Urinary bladder (tissue), 4 donors: Measurements from ENCODE around the gene CORO1C. TPM values are rescaled to one million over a fixed set of nuclear protein-coding genes. Genes with fewer than 3 reads are reported as not detected.
"Not testable (repeated sequence)": the region's sequence is repeated elsewhere in the genome, so short reads cannot be mapped to it uniquely, and the experiment has no call there.

Experiments used
- DNase-seq: peaks from one replicate; pipeline ENCODE4 v3.0.0-alpha.2; 2015; ENCODE audit errors: extremely low spot score
- H3K27ac ChIP-seq: one replicate; pipeline ENCODE4 v1.5.1; 2013; ENCODE audit warnings: low read depth, mild to moderate bottlenecking, moderate library complexity
- H3K36me3 ChIP-seq: one replicate; pipeline ENCODE4 v1.6.1; 2013; ENCODE audit warnings: mild to moderate bottlenecking, moderate library complexity; ENCODE audit not compliant: insufficient read depth
- H3K4me1 ChIP-seq: one replicate; pipeline ENCODE4 v1.6.1; 2013; ENCODE audit warnings: mild to moderate bottlenecking, moderate library complexity; ENCODE audit not compliant: insufficient read depth
- H3K4me3 ChIP-seq: one replicate; pipeline ENCODE4 v1.5.1; 2013; ENCODE audit warnings: low read depth, low read length
- WGBS: extraction: QIAGEN DNeasy Blood & Tissue Kit; methylation state at CpG from one replicate; pipeline ENCODE4 v1.1.7; 2013; 5-methylcytosine and 5-hydroxymethylcytosine counted together
- polyA plus RNA-seq: library from polyadenylated mRNA; stranded (reverse); fragments of 200-250 nt; gene quantifications from one replicate; pipeline ENCODE4 v1.2.3, GENCODE V29; 2013
- total RNA-seq: library from RNA; depleted of rRNA; stranded (reverse); fragments of >200 nt; gene quantifications from one replicate; pipeline ENCODE4 v1.2.3, GENCODE V29; 2014
- donor health status: healthy with polysubstance abuse.
- donor health status: healthy.

The CORO1C gene
- total RNA-seq: 213 TPM
- 149 TPM for polyA plus RNA-seq

DNA sequence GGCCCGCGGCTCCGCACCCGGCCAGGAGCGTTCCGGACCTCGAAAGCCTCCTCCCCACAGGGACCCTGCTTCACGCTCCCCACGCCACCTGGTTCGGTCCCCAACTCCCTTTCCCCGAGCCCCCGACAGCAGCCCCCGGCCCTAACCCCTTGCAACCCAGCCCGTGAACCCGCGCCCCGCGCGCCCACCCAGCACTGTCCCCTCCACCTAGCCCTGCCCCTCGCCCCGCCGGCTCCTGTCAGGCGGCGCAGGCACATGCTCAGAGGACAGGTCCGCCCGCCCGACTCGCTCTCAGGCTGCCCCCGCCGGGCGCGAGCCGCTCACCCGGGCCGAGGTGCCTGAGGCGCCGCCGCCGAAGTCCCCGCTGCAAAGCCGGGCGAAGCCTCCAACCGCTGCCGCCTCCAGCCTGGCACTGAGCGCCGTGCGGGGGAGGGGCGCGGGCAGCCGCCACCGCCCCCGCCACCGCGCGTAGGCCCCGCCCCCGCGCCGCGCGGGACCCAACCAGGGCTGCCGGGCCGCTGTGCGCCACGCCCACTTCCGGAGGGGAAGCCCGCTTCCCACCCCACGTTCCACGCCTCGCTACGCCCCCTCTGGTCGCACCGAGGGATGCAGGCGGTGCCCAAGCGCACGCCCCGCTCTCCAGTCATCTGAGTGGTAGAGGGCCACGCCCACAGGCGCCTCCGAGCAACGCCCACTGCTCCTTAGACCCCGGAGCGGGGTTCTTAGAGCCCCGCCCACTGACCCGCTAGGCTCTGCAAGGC, at the start of gene CORO1C:
Gene CORO1C (minus strand): TSS at position 414 of the 761 bp plus-strand sequence. CDS start 30,200 bp downstream, outside the sequence.
- Histone ChIP-seq H3K27ac (peak within 1 kb of the TSS; percentile 92), H3K4me3 (peak within 1 kb of the TSS; percentile 85), H3K4me1 (no peaks in the 10 kb centered on the region), H3K36me3 (no peaks in the 10 kb centered on the region)
- under 1% methylated on average over 85 of the region's 85 CpGs for WGBS
- DNase-seq: peak; percentile 87

- no peak overlapping the region for H3K27ac ChIP-seq
- WGBS: 40% methylated on average over 9 of the region's 9 CpGs
- no peak for DNase-seq
- H3K4me1 ChIP-seq: no peaks in the 10 kb centered on the region
- H3K36me3 ChIP-seq: no peaks in the 10 kb centered on the region
- no peak overlapping the region for H3K4me3 ChIP-seq
Observed at GRCh38 chr12:108779998-108780688, 48.8 kb upstream of the CORO1C start.

- no peaks in the 10 kb centered on the region for H3K36me3 ChIP-seq
- no peak overlapping the region for H3K4me3 ChIP-seq
- no peak for DNase-seq
- WGBS: 81% methylated on average over 2 of the region's 2 CpGs
- H3K4me1 ChIP-seq: no peaks in the 10 kb centered on the region
- H3K27ac ChIP-seq: no peak overlapping the region
Observed at GRCh38 chr12:108778053-108778452, 46.7 kb upstream of the CORO1C start.

DNA sequence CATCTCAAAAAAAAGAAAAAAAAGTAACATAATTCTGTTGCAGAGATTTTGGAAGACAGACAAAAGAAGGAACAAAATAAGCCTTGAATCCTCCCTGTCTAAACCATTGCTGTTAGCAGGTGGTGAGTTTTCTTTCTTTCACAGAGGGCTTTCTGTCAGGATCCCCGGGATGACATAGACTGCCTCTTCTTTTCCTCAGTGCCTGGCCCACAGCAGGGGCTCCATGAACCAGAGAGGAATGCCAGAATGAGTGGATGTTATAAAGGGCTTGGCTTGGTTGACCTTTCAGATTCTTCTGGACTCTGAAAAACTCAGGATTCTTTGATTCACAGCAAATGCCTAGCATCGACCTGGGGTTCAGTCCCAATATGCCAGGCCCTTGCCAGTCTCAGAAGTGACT, 45.8 kb upstream of the CORO1C start:
- no peaks in the 10 kb centered on the region for H3K4me1 ChIP-seq
- no peak overlapping the region for H3K27ac ChIP-seq
- no peak overlapping the region for H3K4me3 ChIP-seq
- no peaks in the 10 kb centered on the region for H3K36me3 ChIP-seq
- 67% methylated on average over 2 of the region's 2 CpGs for WGBS
- no peak for DNase-seq

- H3K4me1 ChIP-seq: no peaks in the 10 kb centered on the region
- H3K27ac ChIP-seq: no peak overlapping the region
- H3K4me3 ChIP-seq: no peak overlapping the region
- DNase-seq: peak; percentile 61
- 21% methylated on average over 23 of the region's 23 CpGs for WGBS
- no peaks in the 10 kb centered on the region for H3K36me3 ChIP-seq
Observed at GRCh38 chr12:108773798-108774788, 42.8 kb upstream of the CORO1C start.

- no peaks in the 10 kb centered on the region for H3K36me3 ChIP-seq
- H3K4me1 ChIP-seq: peaks cover 3% of the 10 kb centered on the region
- H3K27ac ChIP-seq: no peak overlapping the region
- no peak for DNase-seq
- WGBS: 82% methylated on average over 25 of the region's 25 CpGs
- H3K4me3 ChIP-seq: no peak overlapping the region
Observed at GRCh38 chr12:108772891-108773797, 41.8 kb upstream of the CORO1C start.

DNA sequence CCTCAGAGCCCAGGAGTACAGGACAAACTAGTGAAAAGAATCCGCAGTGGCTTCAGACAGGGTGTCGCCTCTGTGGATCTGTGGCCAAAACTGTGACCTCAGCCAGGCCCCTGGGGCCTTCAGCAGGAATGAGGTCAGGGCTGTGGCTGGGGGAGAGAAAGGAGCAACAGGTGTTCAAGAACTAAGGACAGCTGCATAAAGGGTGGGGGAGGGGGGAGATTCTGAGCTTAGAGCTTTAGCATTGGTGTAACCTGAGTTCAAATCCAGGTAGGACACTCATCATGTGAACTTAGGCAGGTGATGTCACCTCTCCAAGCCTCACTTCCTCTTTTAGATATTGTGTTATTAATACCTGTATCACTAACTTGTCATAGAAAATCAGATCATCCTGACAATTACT, 40.9 kb upstream of the CORO1C start:
- DNase-seq: no peak
- H3K4me3 ChIP-seq: no peak overlapping the region
- WGBS: 84% methylated on average over 2 of the region's 2 CpGs
- H3K36me3 ChIP-seq: no peaks in the 10 kb centered on the region
- H3K4me1 ChIP-seq: peaks cover 3% of the 10 kb centered on the region
- no peak overlapping the region for H3K27ac ChIP-seq

- not testable (repeated sequence) for H3K36me3 ChIP-seq, H3K4me3 ChIP-seq, DNase-seq, H3K27ac ChIP-seq, H3K4me1 ChIP-seq
- 89% methylated on average over 9 of the region's 9 CpGs for WGBS
Observed at GRCh38 chr12:108771835-108772234, 40.5 kb upstream of the CORO1C start.

DNA sequence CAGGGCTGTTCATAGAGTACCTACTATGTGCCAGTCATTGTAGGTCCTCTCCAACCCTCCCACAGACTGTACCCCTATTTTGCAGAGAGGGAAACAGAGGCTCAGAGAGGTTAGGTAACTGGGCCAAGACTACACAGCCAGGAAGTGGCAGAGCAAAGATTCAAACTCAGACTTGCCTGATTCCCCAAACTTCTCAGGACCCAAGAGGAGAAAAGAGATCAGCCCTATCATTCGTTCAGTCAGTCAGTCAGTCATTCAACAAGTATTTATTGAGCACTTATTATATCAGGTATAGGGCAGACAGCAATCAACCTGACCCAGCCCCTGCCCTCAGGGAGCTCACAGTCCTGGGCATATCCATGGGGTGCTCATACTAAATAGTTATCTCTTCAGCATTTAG, 39.6 kb upstream of the CORO1C start:
- no peak for DNase-seq
- Histone ChIP-seq H3K36me3 (no peaks in the 10 kb centered on the region), H3K4me3 (no peak overlapping the region), H3K27ac (no peak overlapping the region), H3K4me1 (peaks cover 3% of the 10 kb centered on the region)
- WGBS: 91% methylated on average over 1 of the region's 1 CpG

DNA sequence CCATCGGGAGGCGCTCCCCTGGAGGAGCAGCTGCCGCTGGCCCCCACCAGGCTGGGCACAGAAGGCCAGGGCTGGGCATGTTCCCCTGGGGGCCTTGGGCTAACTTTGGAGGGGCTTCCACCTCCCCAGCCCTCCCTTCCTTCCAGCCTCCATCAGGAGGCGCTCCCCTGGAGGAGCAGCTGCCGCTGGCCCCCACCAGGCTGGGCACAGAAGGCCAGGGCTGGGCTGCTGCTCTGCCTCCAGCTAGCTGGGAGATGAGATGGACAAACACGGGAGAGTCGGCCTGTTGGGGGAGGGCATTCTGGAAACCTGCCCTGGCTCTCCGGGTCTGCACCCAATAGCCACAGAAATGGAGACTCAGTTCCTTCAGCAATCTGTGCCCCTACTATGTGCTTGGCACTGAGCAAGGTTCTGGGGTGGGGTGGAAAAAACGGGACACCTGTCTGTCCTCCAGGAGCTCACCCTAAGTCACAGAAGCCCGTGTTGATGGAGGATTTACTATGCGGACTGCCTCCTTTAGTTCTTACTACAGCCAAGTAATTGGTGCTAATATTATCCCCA, 39.0 kb upstream of the CORO1C start:
- Histone ChIP-seq H3K36me3 (no peaks in the 10 kb centered on the region), H3K27ac (no peak overlapping the region), H3K4me3 (no peak overlapping the region), H3K4me1 (peaks cover 3% of the 10 kb centered on the region)
- no peak for DNase-seq
- WGBS: 57% methylated on average over 11 of the region's 11 CpGs

DNA sequence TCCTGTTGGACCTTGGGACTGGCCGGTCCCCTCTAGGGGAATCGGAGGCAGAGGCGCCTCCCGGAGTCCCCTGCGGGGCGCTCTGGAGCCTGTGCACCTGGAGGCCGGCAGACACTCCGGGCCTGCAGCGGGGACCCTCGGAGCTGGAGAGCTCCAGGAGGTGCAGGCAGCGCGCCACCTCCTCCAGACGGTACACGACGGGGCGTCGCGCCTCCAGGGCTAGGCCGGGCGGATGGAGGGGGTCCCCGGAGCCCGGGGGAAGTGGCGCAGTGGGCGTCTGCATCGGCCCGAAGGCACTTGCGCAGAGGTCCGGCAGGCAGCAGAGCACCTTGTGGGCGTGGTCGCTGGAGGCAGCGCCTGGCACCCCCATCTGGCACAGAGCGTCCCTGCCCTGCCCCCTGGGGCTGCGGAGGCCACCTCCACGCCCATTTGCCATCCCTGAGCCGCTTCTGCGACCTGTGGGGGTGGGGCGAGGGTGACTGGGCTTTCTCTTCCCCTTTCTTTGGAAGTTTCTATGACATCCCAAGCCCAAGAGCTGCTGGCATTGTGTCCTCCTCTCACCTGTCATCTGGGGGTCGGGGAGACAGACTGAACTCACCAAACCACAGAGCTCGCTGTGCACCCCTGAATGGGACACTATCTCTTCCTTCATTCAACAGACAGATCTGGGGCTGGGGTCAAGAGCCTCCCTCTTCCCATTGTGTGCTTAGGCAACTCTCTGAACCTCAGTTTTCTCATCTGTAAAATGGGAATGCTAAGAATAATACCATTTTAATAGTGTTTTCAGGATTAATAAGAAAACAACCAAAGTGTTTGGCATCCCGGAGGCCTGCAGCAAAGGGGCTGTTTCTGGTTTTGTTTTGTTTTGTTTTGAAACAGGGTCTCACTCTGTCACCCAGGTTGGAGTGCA, 37.5 kb upstream of the CORO1C start:
- no peaks in the 10 kb centered on the region for H3K36me3 ChIP-seq
- H3K4me3 ChIP-seq: peak overlapping the region; percentile 4
- H3K4me1 ChIP-seq: peaks cover 3% of the 10 kb centered on the region
- DNase-seq: no peak
- no peak overlapping the region for H3K27ac ChIP-seq
- WGBS: 22% methylated on average over 40 of the region's 40 CpGs

- no peak for DNase-seq
- Histone ChIP-seq H3K4me3 (no peak overlapping the region), H3K27ac (no peak overlapping the region), H3K4me1 (peaks cover 3% of the 10 kb centered on the region), H3K36me3 (no peaks in the 10 kb centered on the region)
- WGBS: 93% methylated on average over 6 of the region's 6 CpGs
Observed at GRCh38 chr12:108766294-108766693, 35.0 kb upstream of the CORO1C start.
